ENCODE measurements around the gene VAC14. TPM values are rescaled to one million over a fixed set of nuclear protein-coding genes. Genes with fewer than 3 reads are reported as not detected.
A peak's percentile ranks its signal among the peaks of the same experiment; 100 is the strongest.

The VAC14 gene
- polyA plus RNA-seq, 1 of the 3 experiments (the other 2 are of a cell fraction), result 33.2 TPM

DNA sequence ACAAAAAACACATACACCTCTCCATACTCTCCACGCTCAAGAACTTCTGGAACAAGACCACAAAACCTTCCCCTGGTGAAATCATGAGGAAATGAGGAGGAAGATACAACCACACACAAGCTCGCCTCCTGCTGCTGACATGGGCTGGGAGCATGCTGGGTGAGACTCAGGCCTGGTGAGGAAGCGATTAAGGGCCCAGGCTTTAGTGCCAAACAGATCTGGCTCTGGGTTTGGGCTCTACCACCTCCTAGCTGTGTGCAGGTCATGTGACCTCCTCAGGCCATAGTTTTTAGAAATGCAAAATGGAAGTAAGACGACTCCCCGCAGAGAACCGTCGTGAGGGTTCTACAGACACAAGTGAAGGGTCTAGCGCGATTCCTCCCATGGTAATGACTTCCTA lies 41.3 kb downstream of the VAC14 start:
- TF ChIP-seq FOSL2 (IDR thresholded peaks at IDR 0.05; ENCODE audit: borderline replicate concordance, low read depth) (no peak), RAD21 (IDR thresholded peaks at IDR 0.05; ENCODE audit: low read length) (0 out of 2 replicates have a peak, but pooled peaks have one; percentile 7), SMC3 (IDR thresholded peaks at IDR 0.05; ENCODE audit: low read depth, low read length) (no peak), MXI1 (IDR thresholded peaks at IDR 0.05; ENCODE audit: low read depth, low read length) (no peak), YY1 (IDR thresholded peaks at IDR 0.05; ENCODE audit: low read depth) (no peak), EZH2phosphoT487 (IDR thresholded peaks at IDR 0.05; ENCODE audit: borderline replicate concordance, low read depth) (no peak), TEAD4 (IDR thresholded peaks at IDR 0.05; ENCODE audit: borderline replicate concordance, insufficient read depth) (no peak)
- TF ChIP-seq, protein P1, sequence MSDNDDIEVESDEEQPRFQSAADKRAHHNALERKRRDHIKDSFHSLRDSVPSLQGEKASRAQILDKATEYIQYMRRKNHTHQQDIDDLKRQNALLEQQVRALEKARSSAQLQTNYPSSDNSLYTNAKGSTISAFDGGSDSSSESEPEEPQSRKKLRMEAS (IDR thresholded peaks at IDR 0.05; ENCODE audit: low read depth), result no peak
- Histone ChIP-seq H3K36me3 (replicated peaks in 1 of 2; ENCODE audit: control insufficient read depth in 1 of 2, insufficient read depth in 2 of 2, low read length in 1 of 2) (peaks cover 4 to 30% of the 10 kb centered on the region in 2 experiments), H3K9me3 (no peaks in the 10 kb centered on the region), H3K27me3 (ENCODE audit: insufficient read depth) (no peaks in the 10 kb centered on the region), H3K9me2 (no peaks in the 10 kb centered on the region), H3K4me1 (ENCODE audit: control insufficient read depth in 1 of 2, insufficient read depth in 2 of 2, low read depth in 1 of 2, low read length in 1 of 2) (peaks cover 4 to 20% of the 10 kb centered on the region in 2 experiments; a peak in 3 of 4 replicates), H3K4me3 (ENCODE audit: low read depth in 2 of 2, low read length in 1 of 2) (no peak overlapping the region), H3K79me2 (ENCODE audit: insufficient read depth) (no peaks in the 10 kb centered on the region), H3K27ac (ENCODE audit: low read depth in 2 of 2, low read length in 1 of 2) (peak overlapping the region in 1 of 2 experiments; percentile 80; a peak in 2 of 4 replicates), H4K20me1 (ENCODE audit: insufficient read depth) (no peaks in the 10 kb centered on the region), H2AFZ (ENCODE audit: low read depth) (no peak overlapping the region), H3F3A (replicated peaks; ENCODE audit: insufficient read depth) (peaks cover 20% of the 10 kb centered on the region), H3K9ac (no peak overlapping the region), H3K4me2 (no peak overlapping the region)
- ChIA-PET POLR2A (interaction anchor here (0.6 kb wide), 1 partner anchor 237 kb away, joined by 6 read pairs; the partner anchor contains the start of gene COG4), CTCF (interaction anchor here (0.7 to 6.8 kb wide), 4 partner anchors 10 to 106 kb away, joined by 3 to 54 read pairs (median 4); no protein-coding TSS in a partner anchor)
- 95% methylated on average over 9 of the region's 9 CpGs for WGBS (ENCODE audit: low lambda C conversion rate)
- DNase-seq, result no peak

DNA sequence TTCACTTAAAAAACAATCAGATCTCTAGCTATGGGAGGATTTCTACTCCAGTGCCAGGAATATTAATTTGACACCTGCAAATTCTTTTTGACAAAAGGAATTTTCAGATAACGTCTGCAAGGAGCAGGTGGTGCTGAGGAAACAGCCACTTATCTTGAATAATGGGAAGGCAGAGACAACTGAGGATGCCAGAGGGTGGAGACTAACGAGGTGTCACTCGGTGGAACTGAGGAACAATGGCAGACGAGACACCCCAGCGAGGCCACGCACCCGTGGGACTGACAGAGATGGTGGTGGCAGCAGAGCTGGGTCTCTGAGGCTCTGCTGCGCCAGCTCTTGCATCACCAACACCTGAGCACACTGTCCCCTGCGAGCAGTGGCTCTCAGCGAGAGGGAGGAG lies 42.2 kb downstream of the VAC14 start:
- Histone ChIP-seq H3K4me1 (ENCODE audit: control insufficient read depth in 1 of 2, insufficient read depth in 2 of 2, low read depth in 1 of 2, low read length in 1 of 2) (peaks cover 4 to 20% of the 10 kb centered on the region in 2 experiments; a peak in 3 of 4 replicates), H3K27ac (ENCODE audit: low read depth in 2 of 2, low read length in 1 of 2) (no peak overlapping the region), H2AFZ (ENCODE audit: low read depth) (no peak overlapping the region), H3K36me3 (replicated peaks in 1 of 2; ENCODE audit: control insufficient read depth in 1 of 2, insufficient read depth in 2 of 2, low read length in 1 of 2) (peaks cover 4 to 30% of the 10 kb centered on the region in 2 experiments), H3K9me2 (no peaks in the 10 kb centered on the region), H3K9ac (no peak overlapping the region), H4K20me1 (ENCODE audit: insufficient read depth) (no peaks in the 10 kb centered on the region), H3K79me2 (ENCODE audit: insufficient read depth) (no peaks in the 10 kb centered on the region), H3K9me3 (no peaks in the 10 kb centered on the region), H3K4me2 (no peak overlapping the region), H3F3A (replicated peaks; ENCODE audit: insufficient read depth) (peaks cover 20% of the 10 kb centered on the region), H3K4me3 (ENCODE audit: low read depth in 2 of 2, low read length in 1 of 2) (no peak overlapping the region), H3K27me3 (ENCODE audit: insufficient read depth) (no peaks in the 10 kb centered on the region)
- ChIA-PET POLR2A (interaction anchor here (0.6 kb wide), 1 partner anchor 236 kb away, joined by 6 read pairs; the partner anchor contains the start of gene COG4), CTCF (interaction anchor here (0.7 to 6.8 kb wide), 5 partner anchors 11 to 105 kb away, joined by 3 to 54 read pairs (median 3); no protein-coding TSS in a partner anchor)
- no peak for DNase-seq
- TF ChIP-seq, protein P2, sequence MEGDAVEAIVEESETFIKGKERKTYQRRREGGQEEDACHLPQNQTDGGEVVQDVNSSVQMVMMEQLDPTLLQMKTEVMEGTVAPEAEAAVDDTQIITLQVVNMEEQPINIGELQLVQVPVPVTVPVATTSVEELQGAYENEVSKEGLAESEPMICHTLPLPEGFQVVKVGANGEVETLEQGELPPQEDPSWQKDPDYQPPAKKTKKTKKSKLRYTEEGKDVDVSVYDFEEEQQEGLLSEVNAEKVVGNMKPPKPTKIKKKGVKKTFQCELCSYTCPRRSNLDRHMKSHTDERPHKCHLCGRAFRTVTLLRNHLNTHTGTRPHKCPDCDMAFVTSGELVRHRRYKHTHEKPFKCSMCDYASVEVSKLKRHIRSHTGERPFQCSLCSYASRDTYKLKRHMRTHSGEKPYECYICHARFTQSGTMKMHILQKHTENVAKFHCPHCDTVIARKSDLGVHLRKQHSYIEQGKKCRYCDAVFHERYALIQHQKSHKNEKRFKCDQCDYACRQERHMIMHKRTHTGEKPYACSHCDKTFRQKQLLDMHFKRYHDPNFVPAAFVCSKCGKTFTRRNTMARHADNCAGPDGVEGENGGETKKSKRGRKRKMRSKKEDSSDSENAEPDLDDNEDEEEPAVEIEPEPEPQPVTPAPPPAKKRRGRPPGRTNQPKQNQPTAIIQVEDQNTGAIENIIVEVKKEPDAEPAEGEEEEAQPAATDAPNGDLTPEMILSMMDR (IDR thresholded peaks at IDR 0.05), result no peak
- TF ChIP-seq MEF2A (IDR thresholded peaks at IDR 0.05; ENCODE audit: borderline replicate concordance, low read depth) (no peak), RFX5 (IDR thresholded peaks at IDR 0.05; ENCODE audit: low read length) (no peak), EZH2phosphoT487 (IDR thresholded peaks at IDR 0.05; ENCODE audit: borderline replicate concordance, low read depth) (no peak), SIN3A (IDR thresholded peaks at IDR 0.05; ENCODE audit: borderline replicate concordance, low read depth, low read length) (no peak), POLR2AphosphoS5 (IDR thresholded peaks at IDR 0.05; ENCODE audit: low read depth, low read length) (no peak), NRF1 (IDR thresholded peaks at IDR 0.05; ENCODE audit: low read depth, low read length) (no peak), GATA2 (CRISPR knock-in tag; IDR thresholded peaks at IDR 0.05) (no peak), FOSL2 (IDR thresholded peaks at IDR 0.05; ENCODE audit: borderline replicate concordance, low read depth) (no peak), FOXJ3 (CRISPR knock-in tag; IDR thresholded peaks at IDR 0.05) (no peak)
- TF ChIP-seq, protein P3, sequence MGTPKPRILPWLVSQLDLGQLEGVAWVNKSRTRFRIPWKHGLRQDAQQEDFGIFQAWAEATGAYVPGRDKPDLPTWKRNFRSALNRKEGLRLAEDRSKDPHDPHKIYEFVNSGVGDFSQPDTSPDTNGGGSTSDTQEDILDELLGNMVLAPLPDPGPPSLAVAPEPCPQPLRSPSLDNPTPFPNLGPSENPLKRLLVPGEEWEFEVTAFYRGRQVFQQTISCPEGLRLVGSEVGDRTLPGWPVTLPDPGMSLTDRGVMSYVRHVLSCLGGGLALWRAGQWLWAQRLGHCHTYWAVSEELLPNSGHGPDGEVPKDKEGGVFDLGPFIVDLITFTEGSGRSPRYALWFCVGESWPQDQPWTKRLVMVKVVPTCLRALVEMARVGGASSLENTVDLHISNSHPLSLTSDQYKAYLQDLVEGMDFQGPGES (IDR thresholded peaks at IDR 0.05; ENCODE audit: low read depth, low read length), result no peak
- 83% methylated on average over 10 of the region's 10 CpGs for WGBS (ENCODE audit: low lambda C conversion rate)

All from SK-N-SH (cell line).